Nephron (organoid): ENCODE results near the gene NDST3.

Experiments used
- H3K27ac Mint-ChIP-seq, 3 experiments: 2 replicates each; pipeline ENCODE4 v1.8.0; 2020; ENCODE audit warnings: mixed read lengths in 3 of 3, mild to moderate bottlenecking in 2 of 3, moderate library complexity in 1 of 3
- H3K27me3 Mint-ChIP-seq: 2 replicates; pipeline ENCODE4 v1.8.0; 2021; ENCODE audit warnings: low read depth, mild to moderate bottlenecking, moderate library complexity, mixed read lengths
- H3K36me3 Mint-ChIP-seq: 2 replicates; pipeline ENCODE4 v1.8.0; 2020; ENCODE audit warnings: low read depth, mixed read lengths
- H3K4me1 Mint-ChIP-seq: 2 replicates; pipeline ENCODE4 v1.8.0; 2020; ENCODE audit warnings: mixed read lengths
- H3K4me3 Mint-ChIP-seq, 3 experiments: 2 replicates each; pipeline ENCODE4 v1.8.0; 2020; ENCODE audit warnings: mild to moderate bottlenecking in 3 of 3, mixed read lengths in 3 of 3, moderate library complexity in 2 of 3
- H3K9me3 Mint-ChIP-seq: 2 replicates; pipeline ENCODE4 v1.8.0; 2020; ENCODE audit warnings: mixed read lengths
- CTCF ChIP-seq, 3 experiments: fragments of 200-600 bp; sonication (generic); IDR thresholded peaks; one replicate each; pipeline ENCODE4 v1.5.0; 2021; ENCODE audit warnings: antibody characterized with exemption in 3 of 3; ENCODE audit not compliant: unreplicated experiment in 3 of 3

The NDST3 gene

GRCh38 chr4:118268780-118269179, 234.5 kb downstream of the NDST3 start:
- no peak overlapping the region for H3K4me3 Mint-ChIP-seq
- TF ChIP-seq CTCF (IDR thresholded peaks at IDR 0.05; ENCODE audit: unreplicated experiment in 3 of 3): no peak
- no peaks in the 10 kb centered on the region for H3K9me3 Mint-ChIP-seq
- no peaks in the 10 kb centered on the region for H3K36me3 Mint-ChIP-seq
- no peaks in the 10 kb centered on the region for H3K4me1 Mint-ChIP-seq
- peaks cover 3% of the 10 kb centered on the region for H3K27me3 Mint-ChIP-seq
- no peak overlapping the region for H3K27ac Mint-ChIP-seq

GRCh38 chr4:118270492-118270891, 236.2 kb downstream of the NDST3 start:
- peak; percentile 47 to 79 (median 61) for TF ChIP-seq CTCF (IDR thresholded peaks at IDR 0.05; ENCODE audit: unreplicated experiment in 3 of 3)
- no peaks in the 10 kb centered on the region for H3K4me1 Mint-ChIP-seq
- H3K27me3 Mint-ChIP-seq: peaks cover 3% of the 10 kb centered on the region
- no peak overlapping the region for H3K27ac Mint-ChIP-seq
- H3K36me3 Mint-ChIP-seq: no peaks in the 10 kb centered on the region
- no peak overlapping the region for H3K4me3 Mint-ChIP-seq
- no peaks in the 10 kb centered on the region for H3K9me3 Mint-ChIP-seq

- no peaks in the 10 kb centered on the region for H3K27me3 Mint-ChIP-seq
- H3K36me3 Mint-ChIP-seq: no peaks in the 10 kb centered on the region
- H3K27ac Mint-ChIP-seq: no peak overlapping the region
- no peak overlapping the region for H3K4me3 Mint-ChIP-seq
- no peak for TF ChIP-seq CTCF (IDR thresholded peaks at IDR 0.05; ENCODE audit: unreplicated experiment in 3 of 3)
- H3K9me3 Mint-ChIP-seq: no peaks in the 10 kb centered on the region
- no peaks in the 10 kb centered on the region for H3K4me1 Mint-ChIP-seq
These were observed 237.5 kb downstream of the NDST3 start for GRCh38 chr4:118271788-118272187.

- no peaks in the 10 kb centered on the region for H3K36me3 Mint-ChIP-seq
- peaks cover 4% of the 10 kb centered on the region for H3K4me1 Mint-ChIP-seq
- H3K9me3 Mint-ChIP-seq: no peaks in the 10 kb centered on the region
- no peak overlapping the region for H3K27ac Mint-ChIP-seq
- TF ChIP-seq CTCF (IDR thresholded peaks at IDR 0.05; ENCODE audit: unreplicated experiment in 3 of 3): no peak
- no peak overlapping the region for H3K4me3 Mint-ChIP-seq
- no peaks in the 10 kb centered on the region for H3K27me3 Mint-ChIP-seq
These were observed 239.4 kb downstream of the NDST3 start for GRCh38 chr4:118273642-118274041.

GRCh38 chr4:118276580-118276979, 242.3 kb downstream of the NDST3 start:
- Mint-ChIP-seq H3K27me3 (no peaks in the 10 kb centered on the region), H3K27ac (peak overlapping the region in 2 of 3 experiments; percentile 62 to 94)
- TF ChIP-seq CTCF (IDR thresholded peaks at IDR 0.05; ENCODE audit: unreplicated experiment in 3 of 3): no peak

GRCh38 chr4:118277243-118277642, 243.0 kb downstream of the NDST3 start:
- Mint-ChIP-seq H3K36me3 (peaks cover 13% of the 10 kb centered on the region), H3K27me3 (no peaks in the 10 kb centered on the region), H3K27ac (peak overlapping the region; percentile 62 to 95 (median 94)), H3K4me1 (peaks cover 34% of the 10 kb centered on the region), H3K9me3 (no peaks in the 10 kb centered on the region), H3K4me3 (peak overlapping the region; percentile 53 to 66 (median 65))
- TF ChIP-seq CTCF (IDR thresholded peaks at IDR 0.05; ENCODE audit: unreplicated experiment in 3 of 3): no peak

More at GRCh38 chr4:118276580-118276979, 242.3 kb downstream of the NDST3 start:
- H3K4me3 Mint-ChIP-seq: peak overlapping the region; percentile 46 to 66 (median 53)
- H3K9me3 Mint-ChIP-seq: no peaks in the 10 kb centered on the region
- peaks cover 27% of the 10 kb centered on the region for H3K4me1 Mint-ChIP-seq
- peaks cover 9% of the 10 kb centered on the region for H3K36me3 Mint-ChIP-seq
